HG03108 (cell line): ENCODE measurements around the gene TMEM43.

Source experiments
- ATAC-seq: cut with Tn5 transposase; IDR thresholded peaks from one replicate; pipeline ENCODE4 v1.9.1; 2021; ENCODE audit warnings: moderate library complexity; ENCODE audit not compliant: unreplicated experiment

Gene TMEM43

GRCh38 chr3:14150491-14151230 lies 25.8 kb downstream of the TMEM43 start:
- no peak for ATAC-seq

- ATAC-seq = no peak
These were observed 26.7 kb downstream of the TMEM43 start for GRCh38 chr3:14151471-14152083.

- ATAC-seq = no peak
These were observed 27.5 kb downstream of the TMEM43 start for GRCh38 chr3:14152233-14152962.

GRCh38 chr3:14152963-14153355 lies 28.1 kb downstream of the TMEM43 start:
- no peak for ATAC-seq

DNA sequence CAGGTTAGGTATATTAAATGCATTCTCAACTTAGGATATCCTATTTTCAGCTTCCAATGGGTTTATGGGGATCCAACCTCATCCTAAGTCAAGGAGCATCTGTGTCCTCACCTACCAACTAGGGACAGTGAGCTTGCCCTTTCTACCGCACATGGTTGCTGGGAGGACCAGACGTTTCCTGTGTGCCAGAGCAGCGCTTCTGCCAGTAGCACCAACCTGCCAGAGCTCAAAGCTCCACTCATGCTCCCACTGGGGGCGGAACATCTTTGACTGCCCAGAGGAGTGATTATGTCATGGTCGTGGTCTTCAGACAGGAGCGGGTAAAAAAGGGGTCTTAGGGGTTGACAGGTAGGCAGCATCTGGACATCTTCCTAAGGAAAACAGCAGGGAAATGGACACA lies 28.8 kb downstream of the TMEM43 start:
- no peak for ATAC-seq

DNA sequence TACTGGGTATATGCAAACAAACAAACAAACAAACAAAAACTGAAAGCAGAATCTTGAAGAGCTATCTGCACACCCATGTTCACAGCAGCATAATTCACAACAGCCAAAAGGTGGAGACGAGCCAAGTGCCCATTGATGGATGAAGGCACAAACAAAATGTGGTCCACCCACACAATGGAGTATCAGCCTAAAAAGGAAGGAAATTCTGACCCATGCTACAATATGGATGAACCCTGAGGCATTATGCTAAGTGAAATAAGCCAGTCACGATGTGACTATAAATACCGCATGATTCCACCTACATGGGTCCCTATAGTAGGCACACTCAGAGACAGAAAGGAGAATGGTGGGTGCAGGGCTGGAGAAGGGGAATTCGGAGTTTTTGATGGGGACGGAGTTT lies 29.4 kb downstream of the TMEM43 start:
- ATAC-seq = no peak

GRCh38 chr3:14154895-14155440 lies 30.1 kb downstream of the TMEM43 start:
- no peak for ATAC-seq

DNA sequence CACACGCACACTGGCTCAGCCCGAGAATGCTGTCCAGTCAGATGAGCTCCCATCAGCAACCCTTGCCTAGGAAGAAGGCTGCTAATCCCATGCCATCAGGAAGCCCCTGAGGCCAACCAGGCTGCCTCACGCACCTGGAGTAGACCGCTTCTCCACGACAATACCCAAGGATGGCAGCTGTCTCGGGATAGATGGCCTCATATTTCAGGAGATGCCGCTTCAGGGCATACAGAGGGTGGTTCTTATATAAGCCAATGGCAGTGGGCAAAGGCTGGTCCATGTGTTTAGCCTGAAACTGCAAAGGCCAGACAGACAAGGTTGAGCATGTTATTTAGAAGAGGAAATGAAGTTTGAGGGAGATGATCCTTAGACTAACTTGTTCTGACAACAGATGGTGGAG lies 31.3 kb downstream of the TMEM43 start:
- ATAC-seq = no peak

DNA sequence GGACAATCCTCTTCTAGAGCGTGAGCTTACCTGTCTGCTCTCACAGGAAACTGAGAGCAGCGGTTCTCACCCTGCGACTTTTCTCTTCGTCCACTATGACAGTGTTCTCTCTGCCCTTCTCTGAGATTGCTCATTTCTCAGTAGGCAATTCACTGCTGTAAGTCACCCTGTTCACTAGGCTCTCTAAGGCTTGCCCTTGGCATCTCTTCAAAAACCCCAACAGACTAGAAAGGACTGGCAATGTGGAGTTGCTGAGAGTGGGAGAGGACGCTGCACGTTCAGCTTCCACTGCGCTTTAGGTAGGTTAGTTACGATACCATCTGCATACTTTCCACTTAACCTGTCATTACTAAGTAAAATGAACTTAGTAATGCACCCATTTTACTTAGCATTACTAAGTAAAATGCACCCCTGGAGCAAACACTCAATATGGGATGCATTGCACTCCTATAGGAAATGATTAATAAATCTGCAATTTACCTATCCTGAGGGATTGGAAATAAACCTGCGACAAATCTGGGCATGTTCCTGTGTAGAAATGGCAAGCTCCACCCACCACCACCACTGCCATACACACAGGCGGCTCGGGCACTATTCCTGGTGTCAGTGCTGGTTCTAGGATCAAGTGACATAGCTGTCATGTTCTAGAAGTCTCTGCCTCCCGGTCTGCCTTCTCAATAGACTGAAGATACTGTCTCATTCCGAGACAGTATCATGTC lies 32.1 kb downstream of the TMEM43 start:
- no peak for ATAC-seq

GRCh38 chr3:14157951-14158350 lies 33.1 kb downstream of the TMEM43 start:
- ATAC-seq = no peak

- no peak for ATAC-seq
These were observed 33.5 kb downstream of the TMEM43 start for GRCh38 chr3:14158370-14158769.

DNA sequence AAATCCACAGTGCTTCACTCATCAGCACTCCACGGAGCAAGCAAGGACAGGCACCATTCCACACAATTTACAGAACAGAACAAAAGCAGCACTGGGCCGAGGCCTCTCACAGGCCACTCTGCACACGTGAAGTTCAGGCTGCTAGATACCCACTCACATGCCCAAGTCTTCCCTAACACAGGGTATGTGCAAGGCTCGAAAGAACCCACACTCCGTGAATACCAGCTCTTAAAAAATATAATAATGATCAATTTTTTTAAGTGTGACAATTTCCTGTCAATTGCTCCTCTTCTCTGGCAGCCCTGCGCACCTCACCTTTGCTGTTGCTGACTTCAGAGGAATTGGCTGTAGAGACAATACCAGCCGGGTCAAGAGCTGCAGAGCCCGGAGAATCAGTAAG lies 34.6 kb downstream of the TMEM43 start:
- ATAC-seq = no peak

- no peak for ATAC-seq
These were observed 36.4 kb downstream of the TMEM43 start for GRCh38 chr3:14161282-14161681.

- no peak for ATAC-seq
These were observed 37.3 kb downstream of the TMEM43 start for GRCh38 chr3:14162178-14162577.

- ATAC-seq = no peak
These were observed 42.2 kb downstream of the TMEM43 start for GRCh38 chr3:14166877-14167603.

GRCh38 chr3:14169435-14169834 lies 44.6 kb downstream of the TMEM43 start:
- ATAC-seq = no peak

GRCh38 chr3:14169871-14170270 lies 45.0 kb downstream of the TMEM43 start:
- ATAC-seq = no peak

GRCh38 chr3:14170531-14171159 lies 45.8 kb downstream of the TMEM43 start:
- no peak for ATAC-seq

DNA sequence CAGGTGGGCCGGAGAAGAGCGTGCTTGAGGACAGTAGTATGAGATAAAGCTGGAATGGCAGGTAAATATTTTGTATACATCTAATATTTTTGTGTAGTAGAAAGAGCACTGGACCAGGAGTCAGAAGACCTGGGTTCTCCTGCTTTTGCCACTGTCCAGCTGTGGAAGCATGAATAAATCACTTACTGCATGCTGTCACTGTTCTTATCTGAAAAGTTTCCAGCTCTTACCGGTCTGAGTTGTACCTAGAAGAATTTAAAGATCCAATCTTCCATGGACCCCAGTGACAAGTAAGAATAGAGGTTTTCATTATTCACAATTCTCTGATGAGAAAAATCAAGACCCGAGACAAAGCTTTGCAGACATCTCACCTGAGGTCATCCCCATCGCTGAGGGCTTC lies 47.6 kb downstream of the TMEM43 start:
- ATAC-seq = no peak

GRCh38 chr3:14174483-14174882 lies 49.6 kb downstream of the TMEM43 start:
- ATAC-seq = no peak
